GM18505 (cell line): ENCODE measurements around the gene ATP5MK.
"Not testable (repeated sequence)": the region's sequence is repeated elsewhere in the genome, so short reads cannot be mapped to it uniquely, and the experiment has no call there.

Experiments used
- ATAC-seq: cut with Tn5 transposase; IDR thresholded peaks from one replicate; pipeline ENCODE4 v1.9.1; 2021; ENCODE audit not compliant: unreplicated experiment
- POLR2A ChIP-seq: IDR thresholded peaks from 4 replicates; pipeline ENCODE4 v1.6.1; 2011; ENCODE audit warnings: borderline replicate concordance; ENCODE audit not compliant: insufficient read depth, insufficient read length; ENCODE audit errors: extremely low read depth

ATP5MK gene

GRCh38 chr10:103419101-103419500 lies 22.8 kb upstream of the ATP5MK start:
- no peak for ATAC-seq
- TF ChIP-seq POLR2A, result no peak

GRCh38 chr10:103417601-103418000 lies 21.3 kb upstream of the ATP5MK start:
- TF ChIP-seq POLR2A, result no peak
- ATAC-seq, result no peak

DNA sequence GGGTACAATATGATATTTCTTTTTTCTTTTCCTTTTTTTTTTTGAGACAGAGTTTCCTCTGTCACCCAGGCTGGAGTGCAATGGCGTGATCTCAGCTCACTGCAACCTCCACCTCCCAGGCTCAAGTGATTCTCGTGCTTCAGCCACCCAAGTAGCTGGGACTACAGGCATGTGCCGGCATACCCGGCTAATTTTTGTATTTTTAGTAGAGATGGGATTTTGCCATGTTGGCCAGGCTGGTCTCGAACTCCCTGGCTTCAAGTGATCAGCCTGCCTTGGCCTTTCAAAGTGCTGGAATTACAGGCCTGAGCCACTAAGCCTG lies 20.8 kb upstream of the ATP5MK start:
- not testable (repeated sequence) for ATAC-seq

- no peak for ATAC-seq
- no peak for TF ChIP-seq POLR2A
Measured at GRCh38 chr10:103416436-103417147, 20.3 kb upstream of the ATP5MK start.

DNA sequence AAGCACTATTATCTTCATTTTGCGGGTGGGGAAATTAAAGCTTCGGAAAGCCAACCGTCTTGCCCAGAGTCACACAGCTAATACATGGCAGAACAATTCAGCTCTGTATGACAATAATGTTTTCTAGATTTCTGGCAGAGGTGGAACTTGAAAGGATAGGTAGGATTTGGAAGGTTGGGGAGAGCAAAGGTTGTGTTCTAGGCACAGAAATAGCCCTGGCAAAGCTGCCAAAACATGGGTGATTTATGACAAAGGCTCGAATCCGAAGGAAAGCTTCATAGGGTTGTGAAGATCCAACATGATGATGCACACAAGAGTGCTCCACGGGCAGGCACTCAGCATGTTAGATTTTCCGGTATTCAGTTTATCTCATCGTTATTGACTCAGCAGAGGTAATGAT lies 19.3 kb upstream of the ATP5MK start:
- no peak for ATAC-seq
- no peak for TF ChIP-seq POLR2A

DNA sequence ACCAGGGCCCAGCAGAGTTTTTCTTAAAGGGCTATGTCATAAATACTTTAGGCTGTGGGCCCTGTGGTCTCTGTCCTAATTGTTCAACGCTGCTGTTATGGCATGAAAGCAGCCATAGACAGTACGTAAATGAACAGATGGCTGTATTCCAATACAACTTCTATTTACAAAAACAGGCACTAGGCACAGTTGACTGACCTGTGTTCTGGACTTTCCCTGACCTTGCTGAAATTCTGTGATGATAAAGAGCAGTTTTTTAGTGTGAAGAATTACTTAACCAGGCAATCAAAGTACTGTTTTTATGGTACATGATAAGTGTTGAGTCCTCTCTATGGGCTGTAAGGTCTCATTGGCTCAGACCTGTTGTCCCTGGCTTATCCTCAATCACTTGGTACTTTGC lies 17.3 kb upstream of the ATP5MK start:
- TF ChIP-seq POLR2A, result no peak
- no peak for ATAC-seq

GRCh38 chr10:103397191-103397825 lies 1.0 kb upstream of the ATP5MK start:
- ATAC-seq, result no peak
- TF ChIP-seq POLR2A, result no peak

DNA sequence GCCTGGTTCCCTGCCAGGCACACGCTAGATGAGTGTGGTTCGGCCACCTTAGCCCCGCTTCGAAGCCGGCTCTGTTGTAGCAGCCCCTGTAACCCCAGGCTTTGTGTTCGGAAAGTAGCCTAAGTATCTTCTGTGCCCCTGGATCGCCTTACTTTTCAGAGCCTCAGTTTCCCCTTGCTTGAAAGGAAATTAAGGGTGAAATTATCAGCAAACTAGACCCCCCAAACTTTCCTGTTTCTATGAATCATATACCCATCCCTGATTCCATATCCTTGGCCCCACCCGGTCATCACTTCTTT lies 463 bp upstream of the ATP5MK start:
- no peak for TF ChIP-seq POLR2A
- no peak for ATAC-seq

DNA sequence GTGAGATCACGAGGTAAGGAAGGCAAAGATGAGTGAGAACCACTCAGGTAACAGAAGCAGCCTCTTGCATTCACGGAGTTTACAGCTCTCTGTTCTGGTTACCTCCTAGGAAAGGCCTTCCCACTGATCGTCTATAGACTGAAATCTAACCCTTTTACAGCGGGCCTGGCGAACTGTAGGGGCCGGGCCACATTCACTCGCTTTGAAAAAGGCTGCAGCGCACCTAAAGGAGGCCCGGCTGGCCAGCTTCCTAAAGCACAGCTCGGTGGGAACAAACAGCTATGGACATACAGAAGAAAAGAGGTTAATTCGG lies 565 bp downstream of the ATP5MK start:
- TF ChIP-seq POLR2A, result no peak
- ATAC-seq, result no peak

GRCh38 chr10:103394180-103394579 lies 2.1 kb downstream of the ATP5MK start:
- peak; percentile 23 for TF ChIP-seq POLR2A
- ATAC-seq, result no peak

DNA sequence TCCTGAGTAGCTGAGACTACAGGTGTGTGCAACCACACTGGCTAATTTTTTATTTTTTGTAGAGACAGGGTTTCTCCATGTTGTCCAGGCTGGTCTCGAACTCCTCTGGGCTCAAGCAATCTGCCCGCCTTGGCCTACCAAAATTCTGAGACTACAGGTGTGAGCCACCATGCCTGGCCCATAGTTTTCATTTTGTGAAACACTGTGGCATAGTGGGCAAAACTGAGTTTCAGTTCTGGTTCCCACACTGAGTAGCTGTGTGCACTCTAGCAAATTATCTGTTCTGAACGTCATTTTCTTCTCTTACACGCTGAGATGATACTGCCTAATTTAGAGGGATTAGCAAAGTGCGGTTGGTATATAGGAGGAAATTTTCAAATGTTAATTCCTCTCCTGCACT lies 13.5 kb downstream of the ATP5MK start:
- no peak for ATAC-seq
- no peak for TF ChIP-seq POLR2A

DNA sequence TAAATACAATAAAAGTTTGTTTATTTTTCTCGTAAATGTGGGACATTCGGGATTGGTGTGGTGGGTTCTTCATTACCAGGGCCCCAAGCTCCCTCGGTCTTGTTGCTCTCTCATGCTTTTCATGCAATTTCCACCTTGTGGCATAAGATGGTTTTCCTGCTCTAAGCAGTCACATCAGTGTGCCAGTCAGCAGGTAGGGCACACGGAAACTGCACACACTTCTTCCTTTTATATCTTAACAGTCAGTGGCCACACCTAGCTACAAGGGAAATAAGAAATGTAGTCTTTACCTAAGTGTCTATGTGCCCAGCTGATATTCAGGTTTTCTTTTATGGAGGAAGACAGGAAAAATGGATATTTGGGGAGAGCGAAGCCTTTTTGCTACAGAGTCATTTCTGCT lies 22.0 kb downstream of the ATP5MK start:
- no peak for ATAC-seq
- no peak for TF ChIP-seq POLR2A

DNA sequence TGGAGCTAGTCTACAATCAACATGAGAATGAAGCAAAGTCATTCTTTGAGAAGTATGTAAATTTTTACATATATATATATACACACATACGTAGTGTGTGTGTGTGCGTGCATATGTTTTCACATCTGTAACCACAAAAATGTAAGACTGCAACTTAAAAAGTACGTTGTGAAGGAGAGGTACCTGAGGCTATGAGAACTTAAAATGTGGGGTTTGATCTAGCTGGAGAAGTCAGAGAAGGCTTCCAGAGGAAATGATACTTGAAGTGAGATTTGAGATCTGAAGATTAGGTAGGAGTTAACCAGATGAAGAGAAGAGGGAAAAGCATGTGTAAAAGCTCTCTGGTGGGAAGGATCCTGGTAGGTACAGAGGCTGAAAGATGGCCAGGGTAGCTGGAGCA lies 22.7 kb downstream of the ATP5MK start:
- ATAC-seq, result no peak
- no peak for TF ChIP-seq POLR2A

GRCh38 chr10:103367782-103368518 lies 28.3 kb downstream of the ATP5MK start, which contains the start of gene TAF5:
Gene TAF5, plus strand, starts transcription at chr10:103367976. Its CDS starts 14 bp downstream, at chr10:103367990.
- TF ChIP-seq POLR2A, result peak; percentile 88
- ATAC-seq, result peak; percentile 53
